CD4-positive, alpha-beta T cell (primary cell): ENCODE measurements around the gene TBC1D2B. TPM values are rescaled to one million over a fixed set of nuclear protein-coding genes. Genes with fewer than 3 reads are reported as not detected.
"Not testable (repeated sequence)": the region's sequence is repeated elsewhere in the genome, so short reads cannot be mapped to it uniquely, and the experiment has no call there.

Experiments used
- ATAC-seq: fragments of 200-7000 bp; cut with Tn5 transposase; one replicate; pipeline ENCODE4 v1.10.0; 2022; ENCODE audit warnings: mild to moderate bottlenecking; ENCODE audit not compliant: poor library complexity
- CTCF ChIA-PET: fragments of 350-600 bp; sonication (Branson Sonifier 250); formaldehyde crosslinking; loops from one replicate; lab custom pipeline; 2021; ENCODE audit warnings: antibody characterized with exemption, inconsistent platforms; lab: Charles Lee
- POLR2A ChIA-PET: fragments of 350-600 bp; sonication (Branson Sonifier 250); formaldehyde crosslinking; loops from one replicate; lab custom pipeline; 2021; ENCODE audit warnings: antibody characterized with exemption, inconsistent platforms; lab: Charles Lee
- DNase-seq, 14 experiments: peaks; one replicate each; pipeline ENCODE4 v3.0.0-alpha.2; 2013 to 2020; ENCODE audit warnings: mixed read lengths in 2 of 14
- H3K27ac ChIP-seq, 2 donors: one replicate each; pipeline versions ENCODE4 v1.5.1 to v1.7.0; 2013; ENCODE audit warnings: low read length in 2 of 2, low read depth in 1 of 2, mild to moderate bottlenecking in 1 of 2
- H3K27me3 ChIP-seq, 2 experiments: 1 replicate in 1 of 2; 2 replicates in 1 of 2; pipeline versions ENCODE4 v1.6.1 to v1.7.0; 2013; ENCODE audit warnings: low read length in 2 of 2, control low read depth in 1 of 2, mild to moderate bottlenecking in 1 of 2, moderate library complexity in 1 of 2; ENCODE audit not compliant: insufficient read depth in 2 of 2, control insufficient read depth in 1 of 2
- H3K36me3 ChIP-seq: one replicate; pipeline ENCODE4 v1.6.1; 2013; ENCODE audit warnings: low read length, control low read depth; ENCODE audit not compliant: insufficient read depth
- H3K4me1 ChIP-seq: one replicate; pipeline ENCODE4 v1.6.1; 2013; ENCODE audit warnings: low read length, control low read depth; ENCODE audit not compliant: insufficient read depth
- H3K4me3 ChIP-seq: one replicate; pipeline ENCODE4 v1.5.1; 2013; ENCODE audit warnings: mild to moderate bottlenecking, low read length, moderate library complexity
- H3K9me3 ChIP-seq, 2 experiments: 1 replicate in 1 of 2; 2 replicates in 1 of 2; pipeline versions ENCODE4 v1.6.1 to v1.7.0; 2013; ENCODE audit warnings: low read length in 2 of 2, mild to moderate bottlenecking in 2 of 2, control low read depth in 1 of 2, moderate library complexity in 1 of 2; ENCODE audit not compliant: control insufficient read depth in 1 of 2, insufficient read depth in 1 of 2
- H3K27ac Mint-ChIP-seq: one replicate; pipeline ENCODE4 v1.8.0; 2020; ENCODE audit warnings: mixed read lengths
- H3K27me3 Mint-ChIP-seq: one replicate; pipeline ENCODE4 v1.8.0; 2021; ENCODE audit warnings: mixed read lengths
- H3K36me3 Mint-ChIP-seq: one replicate; pipeline ENCODE4 v1.8.0; 2021; ENCODE audit warnings: low read depth, mixed read lengths
- H3K4me1 Mint-ChIP-seq: one replicate; pipeline ENCODE4 v1.8.0; 2021; ENCODE audit warnings: low read depth, mixed read lengths
- H3K4me3 Mint-ChIP-seq: one replicate; pipeline ENCODE4 v1.8.0; 2020; ENCODE audit warnings: mild to moderate bottlenecking, mixed read lengths
- H3K9me3 Mint-ChIP-seq: one replicate; pipeline ENCODE4 v1.8.0; 2020; ENCODE audit warnings: mixed read lengths
- CTCF ChIP-seq: fragments of 200-600 bp; IDR thresholded peaks from one replicate; pipeline ENCODE4 v1.8.0; 2022; ENCODE audit warnings: antibody characterized with exemption, mild to moderate bottlenecking
- intact Hi-C, 2 experiments: fragments of 100-400 bp; cut with DNase I in 1 of 2; cut with micrococcal nuclease in 1 of 2; formaldehyde crosslinking; loops; one replicate each; pipeline versions ENCODE4 v1.15.1 to v1.9.0; 2023 to 2025; cut with DNase I, micrococcal nuclease
- total RNA-seq, 174 experiments: library from RNA in 2 of 174; stranded (reverse) in 2 of 174; gene quantifications; one replicate each; pipeline ENCODE4 v1.2.3 and lab custom pipeline; 2021 to 2026

The TBC1D2B gene
- total RNA-seq, 2 experiments from 2014 or later: 89.3 to 97.6 TPM

- Histone ChIP-seq H3K27ac (no peak overlapping the region), H3K4me1 (no peaks in the 10 kb centered on the region), H3K27me3 (no peaks in the 10 kb centered on the region), H3K9me3 (no peaks in the 10 kb centered on the region), H3K36me3 (no peaks in the 10 kb centered on the region), H3K4me3 (no peak overlapping the region)
- intact Hi-C loops: loop anchor here in 1 of 2 experiments (1.0 kb wide), 1 partner anchor 141 kb away; no protein-coding TSS in a partner anchor
- H3K4me3 Mint-ChIP-seq: no peak overlapping the region
- H3K27ac Mint-ChIP-seq: no peak overlapping the region
- no peaks in the 10 kb centered on the region for H3K4me1 Mint-ChIP-seq
- H3K9me3 Mint-ChIP-seq: no peaks in the 10 kb centered on the region
- no peaks in the 10 kb centered on the region for H3K27me3 Mint-ChIP-seq
- ATAC-seq (no peak), DNase-seq (no peak)
- ChIA-PET POLR2A (no interaction called here), CTCF (interaction anchor here (2.9 kb wide), 1 partner anchor 140 kb away, joined by 27 read pairs; no protein-coding TSS in a partner anchor)
- no peaks in the 10 kb centered on the region for H3K36me3 Mint-ChIP-seq
- no peak for TF ChIP-seq CTCF
Measured at GRCh38 chr15:77967798-77968197, 109.7 kb downstream of the TBC1D2B start.

- CTCF ChIA-PET: interaction anchor here (1.5 to 2.9 kb wide), 2 partner anchors 141 to 146 kb away, joined by 5 to 27 read pairs; no protein-coding TSS in a partner anchor
- intact Hi-C loops: loop anchor here in 1 of 2 experiments (1.0 kb wide), 1 partner anchor 141 kb away; no protein-coding TSS in a partner anchor
- H3K9me3 ChIP-seq, H3K9me3 Mint-ChIP-seq, H3K27me3 Mint-ChIP-seq, H3K4me3 ChIP-seq, H3K36me3 ChIP-seq, DNase-seq, H3K4me1 Mint-ChIP-seq, ATAC-seq, H3K36me3 Mint-ChIP-seq, H3K27ac Mint-ChIP-seq, H3K4me1 ChIP-seq, H3K27me3 ChIP-seq, H3K4me3 Mint-ChIP-seq, H3K27ac ChIP-seq: not testable (repeated sequence)
- POLR2A ChIA-PET: interaction anchor here (1.1 to 1.6 kb wide), 2 partner anchors 137 to 141 kb away, joined by 3 read pairs; no protein-coding TSS in a partner anchor
Measured at GRCh38 chr15:77967235-77967615, 110.3 kb downstream of the TBC1D2B start.

- H3K27me3 Mint-ChIP-seq: no peaks in the 10 kb centered on the region
- peak; percentile 90 for TF ChIP-seq CTCF
- intact Hi-C loops: loop anchor here (1.0 kb wide), 1 partner anchor 142 kb away; no protein-coding TSS in a partner anchor
- Histone ChIP-seq H3K4me3 (no peak overlapping the region), H3K9me3 (no peaks in the 10 kb centered on the region), H3K27me3 (no peaks in the 10 kb centered on the region), H3K4me1 (no peaks in the 10 kb centered on the region), H3K27ac (no peak overlapping the region), H3K36me3 (no peaks in the 10 kb centered on the region)
- no peak overlapping the region for H3K4me3 Mint-ChIP-seq
- H3K36me3 Mint-ChIP-seq: no peaks in the 10 kb centered on the region
- CTCF ChIA-PET: interaction anchor here (1.5 to 2.9 kb wide), 2 partner anchors 141 to 146 kb away, joined by 5 to 27 read pairs; no protein-coding TSS in a partner anchor
- peak; percentile 44 for ATAC-seq
- DNase-seq: peak in 13 of 14 experiments; percentile 23 to 73 (median 50)
- no peak overlapping the region for H3K27ac Mint-ChIP-seq
- H3K9me3 Mint-ChIP-seq: no peaks in the 10 kb centered on the region
- POLR2A ChIA-PET: interaction anchor here (1.1 to 1.6 kb wide), 2 partner anchors 137 to 142 kb away, joined by 3 read pairs; no protein-coding TSS in a partner anchor
- no peaks in the 10 kb centered on the region for H3K4me1 Mint-ChIP-seq
Measured at GRCh38 chr15:77966540-77967234, 110.8 kb downstream of the TBC1D2B start.
